Caco-2 (cell line): ENCODE data around the gene DNAAF9. TPM values are rescaled to one million over a fixed set of nuclear protein-coding genes. Genes with fewer than 3 reads are reported as not detected.

Experiments
- BruUV-seq: library from RNA; stranded (reverse); fragments of 400-500 nt; replicated peaks from 2 replicates; lab custom pipeline; 2021; lab: Mats Ljungman, UMichigan
- CTCF ChIA-PET: fragments of 300-600 bp; sonication (Branson Sonifier 250); formaldehyde crosslinking; loops from one replicate; lab custom pipeline; 2022; ENCODE audit warnings: antibody characterized with exemption; lab: Charles Lee
- POLR2A ChIA-PET: fragments of 300-600 bp; sonication (Branson Sonifier 250); formaldehyde crosslinking; loops from one replicate; lab custom pipeline; 2022; ENCODE audit warnings: antibody characterized with exemption; lab: Charles Lee
- DNase-seq, 2 experiments: peaks; one replicate each; pipeline versions ENCODE4 v3.0.0 to v3.0.0-alpha.2; 2020 to 2022
- H3K27me3 ChIP-seq: replicated peaks from 2 replicates; pipeline ENCODE4 v1.6.0; 2011; ENCODE audit warnings: low read length; ENCODE audit not compliant: control insufficient read depth, insufficient read depth
- H3K36me3 ChIP-seq: 2 replicates; pipeline ENCODE4 v1.5.1; 2011; ENCODE audit warnings: low read length; ENCODE audit not compliant: control insufficient read depth, insufficient read depth
- H3K4me1 ChIP-seq: fragments of 250-450 bp; sonication (Bioruptor Pico); 2 replicates; pipeline ENCODE4 v1.5.1; 2020; ENCODE audit warnings: mild to moderate bottlenecking
- H3K4me3 ChIP-seq: 2 replicates; pipeline ENCODE4 v1.5.1; 2011; ENCODE audit warnings: low read depth, mild to moderate bottlenecking, control low read depth, low read length
- H3K9me3 ChIP-seq: fragments of 250-450 bp; sonication (Bioruptor Pico); 2 replicates; pipeline ENCODE4 v1.5.1; 2020; ENCODE audit warnings: mild to moderate bottlenecking, moderate library complexity
- H3K27ac Mint-ChIP-seq: one replicate; pipeline ENCODE4 v1.8.0; 2022; ENCODE audit warnings: mixed read lengths; ENCODE audit not compliant: unreplicated experiment
- H3K27me3 Mint-ChIP-seq: one replicate; pipeline ENCODE4 v1.8.0; 2022; ENCODE audit warnings: mixed read lengths; ENCODE audit not compliant: insufficient read depth, unreplicated experiment
- H3K36me3 Mint-ChIP-seq: one replicate; pipeline ENCODE4 v1.8.0; 2022; ENCODE audit warnings: mild to moderate bottlenecking, mixed read lengths; ENCODE audit not compliant: insufficient read depth, unreplicated experiment
- H3K4me1 Mint-ChIP-seq: one replicate; pipeline ENCODE4 v1.8.0; 2022; ENCODE audit warnings: low read depth, mixed read lengths; ENCODE audit not compliant: unreplicated experiment
- H3K4me3 Mint-ChIP-seq: one replicate; pipeline ENCODE4 v1.8.0; 2022; ENCODE audit warnings: mild to moderate bottlenecking, moderate library complexity, mixed read lengths; ENCODE audit not compliant: unreplicated experiment
- H3K9me3 Mint-ChIP-seq: one replicate; pipeline ENCODE4 v1.8.0; 2022; ENCODE audit warnings: mixed read lengths; ENCODE audit not compliant: unreplicated experiment
- CTCF ChIP-seq, 2 experiments: fragments of 200-600 bp in 1 of 2; IDR thresholded peaks; 1 replicate in 1 of 2; 2 replicates in 1 of 2; pipeline versions ENCODE4 v1.5.1 to v1.8.0; 2011 to 2022; ENCODE audit warnings: antibody characterized with exemption in 1 of 2, control low read depth in 1 of 2, inconsistent platforms in 1 of 2, low read depth in 1 of 2, low read length in 1 of 2, mild to moderate bottlenecking in 1 of 2, moderate library complexity in 1 of 2; ENCODE audit not compliant: insufficient read depth in 1 of 2, severe bottlenecking in 1 of 2, unreplicated experiment in 1 of 2
- intact Hi-C: fragments of 100-400 bp; cut with micrococcal nuclease; formaldehyde crosslinking; loops from one replicate; pipeline ENCODE4 v1.10.0; 2022; ENCODE audit not compliant: unreplicated experiment
- total RNA-seq: library from RNA; stranded (reverse); gene quantifications from 2 replicates; pipeline ENCODE4 v1.2.3, GENCODE V29; 2022

DNAAF9 gene
- total RNA-seq, 1 experiment from 2014 or later: not detected

- Histone ChIP-seq H3K4me1 (peaks cover 13% of the 10 kb centered on the region), H3K27me3 (no peaks in the 10 kb centered on the region), H3K4me3 (no peak overlapping the region), H3K36me3 (no peaks in the 10 kb centered on the region), H3K9me3 (no peaks in the 10 kb centered on the region)
- intact Hi-C loops: no loop called here
- Mint-ChIP-seq H3K27me3 (peaks cover 2% of the 10 kb centered on the region), H3K36me3 (no peaks in the 10 kb centered on the region), H3K9me3 (no peaks in the 10 kb centered on the region), H3K4me1 (peaks cover 10% of the 10 kb centered on the region), H3K4me3 (no peak overlapping the region), H3K27ac (no peak overlapping the region)
- POLR2A ChIA-PET: no interaction called here
- BruUV-seq: no TSS peak
- no peak for DNase-seq
- no peak for TF ChIP-seq CTCF (IDR thresholded peaks at IDR 0.05; ENCODE audit: insufficient read depth in 1 of 2, low read depth in 1 of 2, low read length in 1 of 2, severe bottlenecking in 1 of 2, unreplicated experiment in 1 of 2)
- CTCF ChIA-PET: no interaction called here
Observed at GRCh38 chr20:3410464-3410863, 3.0 kb upstream of the DNAAF9 start.

- H3K9me3 Mint-ChIP-seq: no peaks in the 10 kb centered on the region
- Histone ChIP-seq H3K27me3 (no peaks in the 10 kb centered on the region), H3K36me3 (no peaks in the 10 kb centered on the region), H3K4me3 (no peak overlapping the region), H3K9me3 (no peaks in the 10 kb centered on the region), H3K4me1 (peaks cover 20% of the 10 kb centered on the region)
- H3K27me3 Mint-ChIP-seq: no peaks in the 10 kb centered on the region
- intact Hi-C loops: no loop called here
- H3K4me3 Mint-ChIP-seq: no peak overlapping the region
- H3K27ac Mint-ChIP-seq: no peak overlapping the region
- no TSS peak for BruUV-seq
- DNase-seq: no peak
- H3K4me1 Mint-ChIP-seq: peaks cover 16% of the 10 kb centered on the region
- TF ChIP-seq CTCF (IDR thresholded peaks at IDR 0.05; ENCODE audit: insufficient read depth in 1 of 2, low read depth in 1 of 2, low read length in 1 of 2, severe bottlenecking in 1 of 2, unreplicated experiment in 1 of 2): no peak
- ChIA-PET POLR2A (no interaction called here), CTCF (no interaction called here)
- H3K36me3 Mint-ChIP-seq: no peaks in the 10 kb centered on the region
Observed at GRCh38 chr20:3409417-3409816, 1.9 kb upstream of the DNAAF9 start.

GRCh38 chr20:3407771-3408637, 535 bp upstream of the DNAAF9 start:
- peaks cover 20% of the 10 kb centered on the region for H3K4me1 ChIP-seq
- intact Hi-C loops: no loop called here
- ChIA-PET CTCF (no interaction called here), POLR2A (no interaction called here)
- no TSS peak for BruUV-seq
- no peaks in the 10 kb centered on the region for H3K9me3 Mint-ChIP-seq
- no peaks in the 10 kb centered on the region for H3K27me3 ChIP-seq
- H3K4me3 ChIP-seq: no peak overlapping the region
- no peaks in the 10 kb centered on the region for H3K36me3 ChIP-seq
- no peaks in the 10 kb centered on the region for H3K27me3 Mint-ChIP-seq
- no peak overlapping the region for H3K4me3 Mint-ChIP-seq
- TF ChIP-seq CTCF (IDR thresholded peaks at IDR 0.05; ENCODE audit: insufficient read depth in 1 of 2, low read depth in 1 of 2, low read length in 1 of 2, severe bottlenecking in 1 of 2, unreplicated experiment in 1 of 2): no peak
- H3K4me1 Mint-ChIP-seq: peaks cover 16% of the 10 kb centered on the region
- no peaks in the 10 kb centered on the region for H3K36me3 Mint-ChIP-seq
- no peaks in the 10 kb centered on the region for H3K9me3 ChIP-seq
- no peak overlapping the region for H3K27ac Mint-ChIP-seq
- no peak for DNase-seq
